Measurements from ENCODE around the gene DMAC1.

DMAC1 gene

GRCh38 chr9:7799234-7799943 lies at the start of gene DMAC1:
Gene DMAC1 (minus strand): TSS chr9:7799778. CDS start chr9:7799734, 44 bp downstream.
- no peaks in the 10 kb centered on the region for H3K27me3 ChIP-seq (ENCODE audit: insufficient read depth, low read depth, severe bottlenecking)
- peak within 1 kb of the TSS; percentile 93 for H3K4me3 ChIP-seq (ENCODE audit: low read depth, low read length)
- TF ChIP-seq CTCF (IDR thresholded peaks at IDR 0.05; ENCODE audit: low read depth, low read length), result no peak
- DNase-seq, result peak; percentile 82
- H3K27ac ChIP-seq, result peak within 1 kb of the TSS; percentile 79
- H3K36me3 ChIP-seq, result peaks cover 7% of the 10 kb centered on the region; the same call in 1 of the 2 replicates
- no peaks in the 10 kb centered on the region for H3K9me3 ChIP-seq (ENCODE audit: severe bottlenecking)

GRCh38 chr9:7849362-7849761 lies 49.8 kb upstream of the DMAC1 start:
- Histone ChIP-seq H3K9me3 (ENCODE audit: severe bottlenecking) (no peaks in the 10 kb centered on the region), H3K27ac (no peak overlapping the region), H3K4me3 (ENCODE audit: low read depth, low read length) (no peak overlapping the region), H3K36me3 (no peaks in the 10 kb centered on the region), H3K27me3 (ENCODE audit: insufficient read depth, low read depth, severe bottlenecking) (no peaks in the 10 kb centered on the region)
- TF ChIP-seq CTCF (IDR thresholded peaks at IDR 0.05; ENCODE audit: low read depth, low read length), result no peak
- DNase-seq, result no peak

GRCh38 chr9:7848498-7848897 lies 48.9 kb upstream of the DMAC1 start:
- Histone ChIP-seq H3K9me3 (ENCODE audit: severe bottlenecking) (no peaks in the 10 kb centered on the region), H3K4me3 (ENCODE audit: low read depth, low read length) (no peak overlapping the region), H3K27ac (no peak overlapping the region), H3K36me3 (no peaks in the 10 kb centered on the region), H3K27me3 (ENCODE audit: insufficient read depth, low read depth, severe bottlenecking) (no peaks in the 10 kb centered on the region)
- TF ChIP-seq CTCF (IDR thresholded peaks at IDR 0.05; ENCODE audit: low read depth, low read length), result no peak
- DNase-seq, result no peak

- H3K27me3 ChIP-seq (ENCODE audit: insufficient read depth, low read depth, severe bottlenecking), result no peaks in the 10 kb centered on the region
- peak; percentile 24 for DNase-seq
- TF ChIP-seq CTCF (IDR thresholded peaks at IDR 0.05; ENCODE audit: low read depth, low read length), result peak; percentile 51
- no peaks in the 10 kb centered on the region for H3K36me3 ChIP-seq
- no peak overlapping the region for H3K4me3 ChIP-seq (ENCODE audit: low read depth, low read length)
- H3K9me3 ChIP-seq (ENCODE audit: severe bottlenecking), result no peaks in the 10 kb centered on the region
- no peak overlapping the region for H3K27ac ChIP-seq
Measured at GRCh38 chr9:7844242-7844641, 44.7 kb upstream of the DMAC1 start.

- TF ChIP-seq CTCF (IDR thresholded peaks at IDR 0.05; ENCODE audit: low read depth, low read length), result no peak
- no peaks in the 10 kb centered on the region for H3K36me3 ChIP-seq
- no peak overlapping the region for H3K4me3 ChIP-seq (ENCODE audit: low read depth, low read length)
- DNase-seq, result no peak
- no peaks in the 10 kb centered on the region for H3K9me3 ChIP-seq (ENCODE audit: severe bottlenecking)
- no peak overlapping the region for H3K27ac ChIP-seq
- no peaks in the 10 kb centered on the region for H3K27me3 ChIP-seq (ENCODE audit: insufficient read depth, low read depth, severe bottlenecking)
Measured at GRCh38 chr9:7841831-7842230, 42.3 kb upstream of the DMAC1 start.

- H3K27ac ChIP-seq, result no peak overlapping the region
- TF ChIP-seq CTCF (IDR thresholded peaks at IDR 0.05; ENCODE audit: low read depth, low read length), result no peak
- no peaks in the 10 kb centered on the region for H3K27me3 ChIP-seq (ENCODE audit: insufficient read depth, low read depth, severe bottlenecking)
- no peak overlapping the region for H3K4me3 ChIP-seq (ENCODE audit: low read depth, low read length)
- H3K9me3 ChIP-seq (ENCODE audit: severe bottlenecking), result peaks cover 2% of the 10 kb centered on the region
- H3K36me3 ChIP-seq, result no peaks in the 10 kb centered on the region
- DNase-seq, result no peak
Measured at GRCh38 chr9:7834531-7834930, 35.0 kb upstream of the DMAC1 start.

Data from WERI-Rb-1 (cell line).